Trophoblast cell (in vitro differentiated cells and primary cell): ENCODE results near the gene OR6Q1.

Source experiments
- DNase-seq, 2 donors: peaks; one replicate each; pipeline ENCODE4 v3.0.0-alpha.2; 2016
- H2AFZ ChIP-seq: 2 replicates; pipeline ENCODE4 v1.6.1; 2013; ENCODE audit warnings: low read length, moderate library complexity, mild to moderate bottlenecking; ENCODE audit not compliant: insufficient read depth, poor library complexity
- H2AK5ac ChIP-seq: 2 replicates; pipeline ENCODE4 v1.6.1; 2013; ENCODE audit warnings: mild to moderate bottlenecking, low read length
- H2BK120ac ChIP-seq: 2 replicates; pipeline ENCODE4 v1.6.1; 2013; ENCODE audit warnings: low read length, mild to moderate bottlenecking, moderate library complexity; ENCODE audit not compliant: insufficient read depth, poor library complexity
- H2BK12ac ChIP-seq: 2 replicates; pipeline ENCODE4 v1.6.1; 2013; ENCODE audit warnings: mild to moderate bottlenecking, low read length, moderate library complexity
- H2BK5ac ChIP-seq: 2 replicates; pipeline ENCODE4 v1.6.1; 2013; ENCODE audit warnings: low read length, low read depth, moderate library complexity, mild to moderate bottlenecking; ENCODE audit not compliant: poor library complexity
- H3K14ac ChIP-seq: 2 replicates; pipeline ENCODE4 v1.6.1; 2013; ENCODE audit warnings: mild to moderate bottlenecking, low read length
- H3K18ac ChIP-seq: 2 replicates; pipeline ENCODE4 v1.6.1; 2013; ENCODE audit warnings: mild to moderate bottlenecking, low read length
- H3K23ac ChIP-seq: 2 replicates; pipeline ENCODE4 v1.6.1; 2013; ENCODE audit warnings: low read length
- H3K27ac ChIP-seq: 2 replicates; pipeline ENCODE4 v1.5.1; 2013; ENCODE audit warnings: low read depth, mild to moderate bottlenecking, inconsistent platforms, low read length, moderate library complexity
- H3K27me3 ChIP-seq: 2 replicates; pipeline ENCODE4 v1.6.1; 2013; ENCODE audit warnings: inconsistent platforms, mild to moderate bottlenecking, low read length, moderate library complexity; ENCODE audit not compliant: insufficient read depth
- H3K36me3 ChIP-seq, 2 experiments: 1 replicate in 1 of 2; 2 replicates in 1 of 2; pipeline ENCODE4 v1.6.1; 2013; ENCODE audit warnings: low read length in 2 of 2, mild to moderate bottlenecking in 2 of 2, moderate library complexity in 1 of 2; ENCODE audit not compliant: insufficient read depth in 2 of 2, control insufficient read depth in 1 of 2
- H3K4ac ChIP-seq: 2 replicates; pipeline ENCODE4 v1.6.1; 2013; ENCODE audit warnings: low read depth, mild to moderate bottlenecking, low read length, moderate library complexity
- H3K4me1 ChIP-seq, 2 experiments: 1 replicate in 1 of 2; 2 replicates in 1 of 2; pipeline ENCODE4 v1.6.1; 2013; ENCODE audit warnings: low read length in 2 of 2, mild to moderate bottlenecking in 2 of 2, moderate library complexity in 1 of 2; ENCODE audit not compliant: insufficient read depth in 2 of 2, control insufficient read depth in 1 of 2
- H3K4me2 ChIP-seq: 2 replicates; pipeline ENCODE4 v1.6.1; 2013; ENCODE audit warnings: inconsistent platforms, mild to moderate bottlenecking, low read length, moderate library complexity
- H3K4me3 ChIP-seq: 2 replicates; pipeline ENCODE4 v1.5.1; 2013; ENCODE audit warnings: mild to moderate bottlenecking, low read depth, low read length, inconsistent platforms
- H3K79me1 ChIP-seq: one replicate; pipeline ENCODE4 v1.6.1; 2013; ENCODE audit warnings: low read length
- H3K79me2 ChIP-seq: 2 replicates; pipeline ENCODE4 v1.6.1; 2013; ENCODE audit warnings: low read length, mild to moderate bottlenecking; ENCODE audit not compliant: control insufficient read depth, insufficient read depth, poor library complexity
- H3K9ac ChIP-seq: 2 replicates; pipeline ENCODE4 v1.6.1; 2013; ENCODE audit warnings: mild to moderate bottlenecking, low read length
- H3K9me3 ChIP-seq: 2 replicates; pipeline ENCODE4 v1.6.1; 2013; ENCODE audit warnings: low read depth, mild to moderate bottlenecking, control low read depth, inconsistent platforms, low read length; ENCODE audit not compliant: insufficient read depth
- H4K12ac ChIP-seq: 2 replicates; pipeline ENCODE4 v1.6.1; 2013; ENCODE audit warnings: low read depth, mild to moderate bottlenecking, low read length, moderate library complexity
- H4K8ac ChIP-seq: 2 replicates; pipeline ENCODE4 v1.6.1; 2013; ENCODE audit warnings: low read depth, mild to moderate bottlenecking, low read length, moderate library complexity
- H4K91ac ChIP-seq: one replicate; pipeline ENCODE4 v1.6.1; 2013; ENCODE audit warnings: low read depth, mild to moderate bottlenecking, low read length, moderate library complexity
- WGBS: extraction: QIAGEN DNeasy Blood & Tissue Kit; methylation state at CpG from one replicate; pipeline ENCODE4 v1.1.7; 2013; ENCODE audit warnings: missing lambda C conversion rate; ENCODE audit not compliant: insufficient read length, insufficient coverage; ENCODE audit errors: extremely low coverage; 5-methylcytosine and 5-hydroxymethylcytosine counted together

OR6Q1 gene

GRCh38 chr11:58024601-58025091, 6.1 kb upstream of the OR6Q1 start:
- H3K23ac ChIP-seq: no peak overlapping the region
- H3K79me2 ChIP-seq: no peaks in the 10 kb centered on the region
- no peaks in the 10 kb centered on the region for H3K4me1 ChIP-seq
- no peak overlapping the region for H3K27ac ChIP-seq
- no peak overlapping the region for H2BK120ac ChIP-seq
- no peak overlapping the region for H3K9ac ChIP-seq
- H2BK5ac ChIP-seq: no peak overlapping the region
- H2BK12ac ChIP-seq: no peak overlapping the region
- DNase-seq: no peak
- no peaks in the 10 kb centered on the region for H3K36me3 ChIP-seq
- no peak overlapping the region for H3K14ac ChIP-seq
- no peak overlapping the region for H2AFZ ChIP-seq
- H3K4ac ChIP-seq: no peak overlapping the region
- H4K8ac ChIP-seq: no peak overlapping the region
- H2AK5ac ChIP-seq: no peak overlapping the region
- no peak overlapping the region for H3K4me2 ChIP-seq
- H4K12ac ChIP-seq: no peak overlapping the region
- H3K9me3 ChIP-seq: no peaks in the 10 kb centered on the region
- no peak overlapping the region for H3K18ac ChIP-seq
- no peak overlapping the region for H4K91ac ChIP-seq
- H3K4me3 ChIP-seq: no peak overlapping the region
- H3K79me1 ChIP-seq: no peaks in the 10 kb centered on the region
- no peaks in the 10 kb centered on the region for H3K27me3 ChIP-seq
- no CpG with 5 or more reads among the region's 8 CpGs for WGBS

DNA sequence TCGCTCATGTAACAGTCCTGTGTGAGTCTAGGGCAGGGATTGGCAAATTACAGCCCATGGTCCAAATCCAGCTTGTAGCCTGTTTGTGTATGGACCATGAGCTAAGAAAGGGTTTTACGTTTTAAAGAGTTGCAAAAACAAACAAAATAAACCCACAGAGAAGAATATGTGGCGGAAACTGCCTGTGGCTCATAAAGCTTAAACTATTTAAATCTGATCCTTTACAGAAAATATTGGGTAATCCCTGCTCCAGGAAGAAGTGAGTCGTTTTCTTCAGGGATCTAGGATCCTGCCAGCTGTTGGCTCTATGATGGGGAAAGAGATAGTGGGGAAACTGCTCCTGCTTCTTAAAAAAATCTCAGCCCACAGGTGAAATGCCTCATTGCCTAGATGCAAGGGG, 3.4 kb upstream of the OR6Q1 start:
- H2AFZ ChIP-seq: no peak overlapping the region
- no CpG with 5 or more reads among the region's 4 CpGs for WGBS
- no peak overlapping the region for H4K91ac ChIP-seq
- no peaks in the 10 kb centered on the region for H3K36me3 ChIP-seq
- peak; percentile 43 to 51 for DNase-seq
- H2AK5ac ChIP-seq: no peak overlapping the region
- H3K27me3 ChIP-seq: no peaks in the 10 kb centered on the region
- no peak overlapping the region for H3K18ac ChIP-seq
- H3K23ac ChIP-seq: no peak overlapping the region
- H4K8ac ChIP-seq: no peak overlapping the region
- no peak overlapping the region for H3K9ac ChIP-seq
- H3K4me2 ChIP-seq: no peak overlapping the region
- no peak overlapping the region for H4K12ac ChIP-seq
- H2BK5ac ChIP-seq: no peak overlapping the region
- no peaks in the 10 kb centered on the region for H3K79me1 ChIP-seq
- no peak overlapping the region for H2BK12ac ChIP-seq
- H3K27ac ChIP-seq: no peak overlapping the region
- H3K4ac ChIP-seq: no peak overlapping the region
- H3K4me3 ChIP-seq: no peak overlapping the region
- H2BK120ac ChIP-seq: no peak overlapping the region
- no peaks in the 10 kb centered on the region for H3K79me2 ChIP-seq
- no peaks in the 10 kb centered on the region for H3K4me1 ChIP-seq
- no peak overlapping the region for H3K14ac ChIP-seq
- no peaks in the 10 kb centered on the region for H3K9me3 ChIP-seq

DNA sequence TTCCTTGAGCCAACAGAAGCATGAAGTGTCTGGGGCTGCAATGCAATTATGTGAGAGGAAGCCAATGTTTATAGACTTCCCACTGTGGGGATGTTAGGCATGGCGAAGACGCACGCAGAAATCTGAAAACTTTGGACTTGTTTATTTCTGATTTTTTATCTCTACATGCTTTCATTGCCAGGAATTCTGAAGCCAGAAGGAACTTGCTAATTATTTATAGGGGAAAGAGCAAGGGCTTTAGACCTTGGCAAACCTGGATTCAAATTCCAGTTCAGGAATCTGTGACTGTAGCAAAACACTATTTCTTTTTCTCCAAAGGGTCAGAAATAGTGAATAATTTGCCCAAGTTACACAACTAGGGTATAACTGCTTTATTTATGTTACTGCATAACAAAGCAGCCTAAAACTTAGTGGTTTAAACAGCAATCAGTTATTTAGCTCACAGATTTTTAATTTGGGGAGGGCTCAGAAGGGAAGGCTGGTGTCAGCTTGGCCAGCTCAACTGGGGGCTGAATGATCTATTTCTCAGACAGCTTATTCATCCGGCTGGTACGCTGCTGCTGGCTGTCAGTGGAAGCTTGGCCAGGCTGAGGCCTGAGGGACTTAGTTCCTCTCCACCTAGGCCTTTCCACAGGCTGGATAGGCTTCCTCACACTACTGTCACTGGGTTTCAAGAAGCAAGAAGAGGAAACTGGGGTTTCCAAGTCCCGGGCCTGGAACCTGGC, 1.9 kb upstream of the OR6Q1 start:
- Histone ChIP-seq H3K79me1 (no peaks in the 10 kb centered on the region), H2BK120ac (no peak overlapping the region), H4K12ac (no peak overlapping the region), H3K4ac (no peak overlapping the region), H2BK12ac (no peak overlapping the region), H3K27ac (no peak overlapping the region), H4K8ac (no peak overlapping the region), H3K9me3 (no peaks in the 10 kb centered on the region), H3K4me2 (no peak overlapping the region), H3K4me3 (no peak overlapping the region), H4K91ac (no peak overlapping the region), H3K4me1 (no peaks in the 10 kb centered on the region), H3K14ac (no peak overlapping the region), H3K27me3 (no peaks in the 10 kb centered on the region), H3K9ac (no peak overlapping the region), H3K79me2 (no peaks in the 10 kb centered on the region), H3K18ac (no peak overlapping the region), H3K23ac (no peak overlapping the region), H2BK5ac (no peak overlapping the region), H3K36me3 (no peaks in the 10 kb centered on the region), H2AFZ (no peak overlapping the region), H2AK5ac (no peak overlapping the region)
- DNase-seq: peak; percentile 51 to 65
- WGBS: no CpG with 5 or more reads among the region's 6 CpGs

DNA sequence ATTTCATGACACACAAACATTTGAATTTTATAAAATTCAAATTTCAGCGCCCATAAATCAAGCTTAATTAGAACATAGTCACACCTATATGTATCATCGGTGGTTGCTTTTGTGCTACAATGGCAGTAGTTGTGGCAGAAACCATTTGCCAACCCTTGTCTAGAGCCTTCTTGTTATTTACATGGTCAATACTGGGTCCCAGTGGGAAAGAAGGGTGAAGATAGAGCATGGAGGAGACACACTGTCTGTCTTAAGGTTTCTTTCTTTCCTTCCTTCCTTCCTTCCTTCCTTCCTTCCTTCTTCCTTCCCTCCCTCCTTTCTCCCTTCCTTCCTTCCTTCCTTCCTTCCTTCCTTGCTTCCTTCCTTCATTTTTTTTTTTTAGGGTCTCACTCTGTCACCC, 3.7 kb downstream of the OR6Q1 start:
- Histone ChIP-seq H3K79me1 (no peaks in the 10 kb centered on the region), H3K27me3 (no peaks in the 10 kb centered on the region), H2BK5ac (no peak overlapping the region), H3K4me1 (no peaks in the 10 kb centered on the region), H2BK120ac (no peak overlapping the region), H3K9me3 (no peaks in the 10 kb centered on the region), H3K14ac (no peak overlapping the region), H3K79me2 (no peaks in the 10 kb centered on the region), H2BK12ac (no peak overlapping the region), H3K9ac (no peak overlapping the region), H3K36me3 (no peaks in the 10 kb centered on the region), H4K12ac (no peak overlapping the region), H3K4ac (no peak overlapping the region), H3K4me2 (no peak overlapping the region), H3K18ac (no peak overlapping the region), H4K8ac (no peak overlapping the region), H3K27ac (no peak overlapping the region), H3K4me3 (no peak overlapping the region), H3K23ac (no peak overlapping the region), H2AK5ac (no peak overlapping the region), H4K91ac (no peak overlapping the region), H2AFZ (no peak overlapping the region)
- no CpG with 5 or more reads among the region's 2 CpGs for WGBS
- DNase-seq: no peak
